Measurements from ENCODE around the gene PRKAR1A. TPM values are rescaled to one million over a fixed set of nuclear protein-coding genes. Genes with fewer than 3 reads are reported as not detected.

The PRKAR1A gene
- total and polyA plus RNA-seq, 2 of the 8 experiments (the other 6 are each of a cell fraction or from before 2014, with no cell fraction given) = 39.3 to 149 TPM

- no peak overlapping the region for H3K27ac ChIP-seq (ENCODE audit: low read depth, low read length)
- no peak overlapping the region for H3K9ac ChIP-seq (replicated peaks in 1 of 4; ENCODE audit: extremely low read depth in 1 of 4, low read depth in 3 of 4, low read length in 3 of 4)
- H3K4me1 ChIP-seq (replicated peaks in 1 of 4; ENCODE audit: control insufficient read depth in 3 of 4, insufficient read depth in 4 of 4, low read length in 3 of 4) = no peaks in the 10 kb centered on the region
- H2AFZ ChIP-seq (ENCODE audit: low read length) = no peak overlapping the region
- no peaks in the 10 kb centered on the region for H3K79me1 ChIP-seq (ENCODE audit: low read depth, low read length)
- H3K36me3 ChIP-seq (ENCODE audit: control insufficient read depth in 2 of 4, insufficient read depth in 4 of 4, low read length in 3 of 4) = no peaks in the 10 kb centered on the region
- H3K9me3 ChIP-seq (ENCODE audit: insufficient read depth in 2 of 2, low read depth in 1 of 2, low read length in 1 of 2) = peaks cover 0 to 4% of the 10 kb centered on the region in 2 experiments; a peak in 1 of 4 replicates
- no peak for FAIRE-seq
- DNase-seq (ENCODE audit: low read depth in 1 of 2, low spot score in 2 of 2) = no peak
- no peak overlapping the region for H3K23ac ChIP-seq (ENCODE audit: insufficient read length)
- H3K4me3 ChIP-seq (ENCODE audit: extremely low read depth in 1 of 4, insufficient read depth in 2 of 4, low read depth in 3 of 4, low read length in 4 of 4) = no peak overlapping the region
- H3K14ac ChIP-seq (ENCODE audit: insufficient read length) = no peak overlapping the region
- no peak overlapping the region for H3K4me2 ChIP-seq (ENCODE audit: insufficient read depth in 1 of 2, low read depth in 2 of 2, low read length in 2 of 2)
- no peak overlapping the region for H2BK5ac ChIP-seq (ENCODE audit: low read depth, low read length)
- H2BK20ac ChIP-seq (ENCODE audit: low read length) = no peak overlapping the region
- H3K18ac ChIP-seq (ENCODE audit: extremely low read depth, low read length) = no peak overlapping the region
- H3K56ac ChIP-seq (replicated peaks; ENCODE audit: insufficient read length, low read depth, low read length) = no peak overlapping the region
- no peak overlapping the region for H2AK5ac ChIP-seq (ENCODE audit: low read depth, low read length)
- H4K8ac ChIP-seq (ENCODE audit: extremely low read depth, insufficient read depth, low read length) = no peak overlapping the region
- H3K79me2 ChIP-seq (ENCODE audit: control insufficient read depth in 1 of 2, insufficient read depth in 2 of 2, low read length in 2 of 2) = no peaks in the 10 kb centered on the region
- no peak overlapping the region for H2BK15ac ChIP-seq (ENCODE audit: low read length)
- ChIA-PET CTCF (ENCODE audit: partially characterized antibody) (interaction anchor here (0.6 to 1.3 kb wide), 3 partner anchors 33 to 712 kb away, joined by 3 to 4 read pairs (median 3); no protein-coding TSS in a partner anchor), POLR2A (ENCODE audit: partially characterized antibody) (interaction anchor here (1.0 to 1.2 kb wide), 2 partner anchors 12 to 39 kb away, joined by 3 to 5 read pairs; no protein-coding TSS in a partner anchor)
- H4K91ac ChIP-seq (replicated peaks; ENCODE audit: insufficient read length, low read length) = no peak overlapping the region
- no peak for TF ChIP-seq CBX8 (IDR thresholded peaks at IDR 0.05; ENCODE audit: borderline replicate concordance, low read depth, low read length)
- no peak for TF ChIP-seq CREB1 (IDR thresholded peaks at IDR 0.05)
- no peak for TF ChIP-seq BRCA1 (IDR thresholded peaks at IDR 0.05; ENCODE audit: low read depth, low read length)
- TF ChIP-seq SIRT6 (IDR thresholded peaks at IDR 0.05; ENCODE audit: low read length) = no peak
- TF ChIP-seq SUZ12 (IDR thresholded peaks at IDR 0.05; ENCODE audit: low read length) = no peak
- no peak for TF ChIP-seq FOSL1 (IDR thresholded peaks at IDR 0.05; ENCODE audit: insufficient read depth, low read depth, low read length)
- no peak for TF ChIP-seq E2F6 (IDR thresholded peaks at IDR 0.05)
- TF ChIP-seq ATF3 (IDR thresholded peaks at IDR 0.05; ENCODE audit: insufficient read depth, low read depth, low read length) = no peak
- H2BK120ac ChIP-seq (replicated peaks; ENCODE audit: low read depth, low read length) = no peak overlapping the region
- H3K27me3 ChIP-seq (replicated peaks in 1 of 4; ENCODE audit: control insufficient read depth in 3 of 4, extremely low read depth in 1 of 4, insufficient read depth in 3 of 4, low read length in 3 of 4) = no peaks in the 10 kb centered on the region
- no peaks in the 10 kb centered on the region for H4K20me1 ChIP-seq (replicated peaks in 1 of 2; ENCODE audit: control insufficient read depth in 1 of 2, insufficient read depth in 2 of 2, low read length in 2 of 2)
- H4K5ac ChIP-seq (ENCODE audit: insufficient read length, low read depth, low read length) = no peak overlapping the region
- no peaks in the 10 kb centered on the region for H3K23me2 ChIP-seq (ENCODE audit: low read depth, low read length)
- H3K4ac ChIP-seq (replicated peaks; ENCODE audit: insufficient read length, low read depth, low read length) = no peak overlapping the region
- H2BK12ac ChIP-seq (ENCODE audit: low read depth, low read length) = no peak overlapping the region
- 93% methylated on average over 3 of the region's 3 CpGs; no CpG with 5 or more reads in 1 of the 2 experiments for WGBS, 2 experiments (ENCODE audit: extremely low coverage in 1 of 2, insufficient coverage in 1 of 2, insufficient read length in 1 of 2, insufficient replicate concordance in 2 of 2, low coverage in 1 of 2, low lambda C conversion rate in 2 of 2, missing lambda C conversion rate in 1 of 2)
These were observed 11.2 kb upstream of the PRKAR1A start for GRCh38 chr17:68501074-68501473.
